HG02840 (cell line): ENCODE results near the gene UGT3A1.
"Not testable (repeated sequence)": the region's sequence is repeated elsewhere in the genome, so short reads cannot be mapped to it uniquely, and the experiment has no call there.

ENCODE experiments used
- ATAC-seq: cut with Tn5 transposase; IDR thresholded peaks from one replicate; pipeline ENCODE4 v1.9.1; 2021; ENCODE audit warnings: mild to moderate bottlenecking, moderate library complexity, moderate number of reproducible peaks; ENCODE audit not compliant: unreplicated experiment, low FRiP score

UGT3A1 gene

DNA sequence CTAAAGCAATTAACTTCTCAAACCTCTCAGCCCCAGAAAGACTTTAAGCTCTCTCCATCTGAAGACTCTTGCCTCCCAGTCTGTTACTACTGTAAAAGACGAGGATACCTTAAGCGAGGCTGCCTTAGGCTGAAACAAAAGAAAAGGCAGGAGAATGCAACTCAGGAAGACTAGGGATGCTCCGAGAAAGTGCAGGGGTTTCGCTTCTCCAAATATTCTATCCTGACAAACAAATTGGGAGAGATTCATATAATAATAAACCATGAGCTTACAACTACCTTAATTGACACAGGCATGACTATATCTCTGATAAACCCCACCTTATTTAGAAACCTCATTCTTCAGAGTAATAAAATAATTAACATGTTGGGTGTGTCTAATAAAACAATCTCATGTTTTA is 4.9 kb upstream of the UGT3A1 start:
- ATAC-seq = no peak

DNA sequence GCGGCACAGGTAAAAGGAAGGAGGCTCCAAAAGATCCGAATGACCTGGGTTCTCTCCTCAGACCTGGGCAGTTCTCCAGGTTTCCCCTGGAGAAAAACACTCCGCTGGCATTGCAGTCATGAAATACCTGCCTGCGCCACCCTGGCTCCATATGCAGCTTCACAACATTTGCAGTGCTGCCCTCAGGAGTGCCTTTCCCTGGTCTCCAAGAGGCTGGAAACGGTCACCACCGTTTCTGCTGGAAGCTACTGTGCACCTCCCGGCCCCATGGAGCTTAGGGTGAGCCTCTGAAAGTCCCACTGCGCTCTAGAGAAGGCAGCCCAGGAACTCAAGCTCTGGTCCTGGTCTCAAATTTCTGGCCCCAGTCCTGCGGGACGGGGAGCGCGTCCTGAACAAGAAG is 670 bp downstream of the UGT3A1 start:
- ATAC-seq = no peak

DNA sequence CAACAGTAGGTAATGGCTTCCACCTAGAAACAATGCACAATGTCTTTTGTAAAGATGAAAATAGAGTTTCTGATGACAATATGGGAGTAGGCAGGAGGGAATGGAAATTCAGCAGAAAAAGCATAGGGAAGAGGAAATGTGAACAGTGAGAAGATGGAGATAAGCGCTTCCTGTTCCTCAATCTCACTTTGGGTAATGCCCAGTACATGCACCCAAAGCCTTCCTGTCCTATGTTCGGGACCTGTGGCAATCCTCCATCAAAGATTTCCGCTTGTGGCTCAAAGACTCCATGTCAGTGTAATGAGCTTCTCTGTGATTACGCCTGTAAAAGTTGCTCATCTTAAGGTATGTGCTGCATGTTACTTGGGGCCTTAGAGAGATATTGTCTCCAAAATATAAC is 2.7 kb downstream of the UGT3A1 start:
- ATAC-seq = no peak

DNA sequence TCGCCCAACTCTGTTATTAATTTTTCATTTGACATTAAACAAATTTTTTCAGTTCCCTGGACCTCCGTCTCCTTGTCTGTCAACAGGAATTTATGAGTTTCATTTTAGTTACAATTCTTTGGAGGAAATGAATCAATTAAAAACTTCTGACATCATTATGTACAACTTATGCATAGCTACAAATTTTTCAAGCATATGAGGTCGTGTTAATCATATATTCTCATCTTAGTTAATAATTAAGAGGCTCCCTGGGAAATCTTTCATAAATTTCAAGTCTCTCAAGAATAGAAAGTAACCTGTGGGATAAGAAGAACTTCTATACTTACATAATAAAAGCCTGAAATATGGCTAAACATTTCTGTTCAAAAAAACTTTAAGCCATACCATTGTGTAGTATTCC is 3.4 kb downstream of the UGT3A1 start:
- no peak for ATAC-seq

DNA sequence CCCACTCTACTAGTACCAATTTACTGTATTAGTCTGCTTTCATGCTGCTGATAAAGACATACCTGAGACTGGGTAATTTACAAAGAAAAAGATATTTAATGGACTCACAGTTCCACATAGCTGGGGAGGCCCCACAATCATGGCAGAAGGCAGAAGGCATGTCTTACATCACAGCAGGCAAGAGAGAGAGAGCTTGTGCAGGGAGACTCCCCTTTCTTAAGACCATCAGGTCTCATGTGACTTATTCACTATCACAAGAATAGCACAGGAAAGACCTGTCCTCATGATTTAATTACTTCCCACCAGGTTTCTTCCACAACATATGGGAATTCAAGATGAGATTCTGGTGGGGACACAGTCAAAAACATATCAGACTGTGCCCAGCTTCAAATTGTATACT is 11.5 kb downstream of the UGT3A1 start:
- ATAC-seq = no peak

DNA sequence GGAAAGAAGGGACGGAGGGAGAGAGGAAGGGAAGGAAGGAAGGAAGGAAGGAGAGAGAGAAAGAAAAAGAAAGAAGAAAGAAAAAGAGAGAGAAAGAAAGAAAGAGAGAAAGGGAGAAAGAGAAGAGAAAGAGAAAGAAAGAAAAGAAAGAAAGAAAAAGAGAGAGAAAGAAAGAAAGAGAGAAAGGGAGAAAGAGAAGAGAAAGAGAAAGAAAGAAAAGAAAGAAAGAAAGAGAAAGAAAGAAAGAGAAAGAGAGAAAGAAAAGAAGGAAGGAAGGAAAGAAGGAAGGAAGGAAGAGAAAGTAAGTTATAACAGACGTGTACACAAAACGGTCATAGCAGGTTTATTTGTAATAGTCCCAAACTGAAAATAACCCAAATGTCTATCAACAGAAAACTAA is 14.3 kb downstream of the UGT3A1 start:
- not testable (repeated sequence) for ATAC-seq

DNA sequence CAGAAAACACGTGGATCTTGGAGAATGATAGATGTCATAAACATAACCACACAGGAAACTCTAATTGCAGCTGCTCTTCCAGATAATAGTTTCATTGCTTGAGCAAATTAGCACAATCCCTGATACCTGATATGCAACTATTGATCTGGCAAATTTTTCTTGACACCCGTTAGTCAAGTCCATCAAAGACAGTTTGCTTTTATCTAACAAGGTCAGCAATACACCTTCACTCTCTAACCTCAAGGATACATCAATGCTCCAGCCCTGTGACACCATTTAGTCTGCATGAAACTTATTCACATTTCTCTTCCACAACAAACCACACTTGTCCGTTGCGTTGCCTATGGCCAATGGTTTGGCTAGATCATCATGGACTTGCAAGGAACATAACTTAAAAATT is 16.6 kb downstream of the UGT3A1 start:
- no peak for ATAC-seq

DNA sequence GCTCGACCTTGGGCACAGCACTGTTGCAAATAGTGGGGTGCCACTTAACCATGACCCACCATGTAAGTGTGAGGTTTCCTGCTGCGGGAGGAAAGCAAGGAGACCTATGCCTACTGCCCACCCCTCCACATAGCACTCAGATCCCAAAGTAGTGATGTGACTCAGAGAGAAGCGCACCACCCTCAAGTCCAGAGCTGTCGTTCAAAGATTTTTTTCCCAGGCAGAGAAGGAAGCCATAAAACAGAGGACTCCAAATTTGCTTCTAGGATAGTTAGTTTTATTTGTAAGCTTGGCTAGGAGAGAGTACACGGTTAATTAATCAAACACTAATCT is 19.3 kb downstream of the UGT3A1 start:
- ATAC-seq = no peak

DNA sequence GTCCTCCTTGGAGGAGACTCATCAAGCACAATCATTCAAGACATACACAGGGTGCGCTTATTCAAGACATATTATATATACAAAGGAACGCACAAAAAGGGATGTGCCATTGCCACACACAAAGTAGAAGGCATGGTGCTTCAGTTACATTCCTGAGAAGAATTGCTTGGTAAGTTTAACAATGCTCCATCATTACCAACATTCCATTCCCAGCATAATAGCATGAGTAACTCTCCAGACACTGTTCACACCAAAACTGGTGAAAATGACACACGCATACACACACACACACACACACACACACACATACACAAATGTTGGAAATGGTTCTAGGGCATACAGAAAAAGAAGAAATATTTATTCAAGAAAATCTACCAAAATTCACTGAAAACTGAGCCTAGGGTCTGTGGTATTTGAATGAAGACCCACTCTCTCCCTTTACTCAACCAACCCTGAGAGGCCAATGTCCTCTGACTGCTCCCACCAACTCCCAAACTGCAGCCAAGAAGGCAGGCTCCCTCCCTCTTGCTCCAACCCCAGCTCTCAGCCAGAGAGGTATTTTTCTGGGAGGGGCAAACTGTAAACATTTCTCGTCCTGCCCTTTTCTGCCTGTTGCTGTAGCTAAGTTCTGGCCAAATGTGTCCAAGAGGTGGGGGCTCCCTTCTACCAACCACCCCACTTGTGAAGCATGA is 19.9 kb downstream of the UGT3A1 start:
- ATAC-seq = no peak

DNA sequence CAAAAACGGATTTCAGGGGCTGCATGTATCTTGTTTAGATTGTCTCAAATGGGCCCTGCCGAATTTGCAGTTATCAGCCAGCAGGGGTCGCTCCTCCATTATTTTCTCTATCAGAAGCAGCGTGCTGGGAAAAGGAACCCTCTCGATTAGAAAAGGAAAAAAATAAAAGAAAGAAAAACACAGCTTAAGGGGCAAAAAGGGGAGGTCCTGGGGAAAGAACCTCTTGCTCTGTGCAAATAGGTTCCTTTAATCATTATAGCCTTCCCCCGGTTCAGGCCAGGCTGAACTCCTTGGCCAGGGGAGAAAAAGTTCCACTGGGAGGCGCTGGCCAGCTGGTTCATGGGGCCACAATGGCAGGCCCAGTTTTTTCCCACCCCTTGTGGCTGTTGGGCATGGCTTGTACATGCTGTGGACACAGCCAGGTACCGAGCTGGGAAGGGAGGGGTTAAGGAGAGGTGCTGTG is 27.8 kb downstream of the UGT3A1 start:
- ATAC-seq = no peak

DNA sequence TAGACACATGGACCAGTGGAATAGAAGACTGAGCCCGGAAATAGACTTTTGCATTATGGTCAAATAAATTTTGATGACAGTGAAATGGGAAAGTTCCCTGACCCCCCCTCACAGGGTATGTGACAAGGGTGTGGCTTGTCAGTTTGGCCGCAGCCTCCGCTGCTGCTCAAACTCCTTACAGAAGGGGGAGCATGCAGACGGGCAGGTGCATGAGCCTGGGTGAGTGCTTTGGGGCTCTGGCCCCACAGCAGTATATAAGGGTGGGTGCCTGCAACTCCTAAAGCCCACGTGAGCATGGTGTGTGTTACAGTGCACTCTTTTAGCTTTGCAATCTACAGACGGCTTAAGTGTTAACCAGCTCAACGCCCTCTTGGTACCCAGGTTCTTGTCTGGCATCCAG is 30.9 kb downstream of the UGT3A1 start:
- no peak for ATAC-seq

DNA sequence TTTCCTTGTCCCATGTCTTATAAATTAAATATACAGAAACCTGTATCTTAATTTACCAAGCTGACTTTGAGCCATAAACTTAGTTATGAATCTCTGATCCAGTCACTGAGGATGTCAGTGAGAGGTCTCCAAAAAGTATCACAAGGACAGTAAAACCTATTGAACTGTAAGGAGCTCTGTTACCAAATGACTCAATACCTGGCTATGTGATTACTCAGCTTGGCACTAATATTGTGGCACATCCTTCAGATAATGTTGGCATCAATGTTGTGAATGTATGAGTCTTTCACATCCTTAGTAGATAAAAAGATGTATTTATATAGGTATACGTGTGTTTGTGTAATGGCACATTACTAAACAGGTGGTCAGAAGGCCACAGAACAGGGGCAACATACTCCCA is 34.8 kb downstream of the UGT3A1 start:
- ATAC-seq = no peak

DNA sequence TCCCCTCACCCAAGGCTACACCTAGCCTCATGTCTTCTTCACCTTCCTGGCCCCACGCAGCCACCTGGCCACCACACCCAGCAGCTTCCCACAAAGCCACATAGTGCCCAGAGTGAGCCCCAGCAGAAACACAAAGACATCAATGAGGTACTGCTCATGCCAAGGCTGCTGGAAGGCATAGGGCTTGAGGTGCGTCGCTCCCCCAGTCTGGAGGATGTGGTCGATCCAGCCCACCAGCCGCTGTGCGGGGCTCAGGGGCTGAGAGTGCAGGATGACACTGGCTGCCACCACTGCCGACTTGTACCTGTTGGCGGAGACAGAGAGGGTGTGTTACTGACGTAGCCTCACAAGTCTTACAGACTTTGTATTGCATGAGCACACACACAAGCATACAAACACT is 37.0 kb downstream of the UGT3A1 start:
- ATAC-seq = no peak

DNA sequence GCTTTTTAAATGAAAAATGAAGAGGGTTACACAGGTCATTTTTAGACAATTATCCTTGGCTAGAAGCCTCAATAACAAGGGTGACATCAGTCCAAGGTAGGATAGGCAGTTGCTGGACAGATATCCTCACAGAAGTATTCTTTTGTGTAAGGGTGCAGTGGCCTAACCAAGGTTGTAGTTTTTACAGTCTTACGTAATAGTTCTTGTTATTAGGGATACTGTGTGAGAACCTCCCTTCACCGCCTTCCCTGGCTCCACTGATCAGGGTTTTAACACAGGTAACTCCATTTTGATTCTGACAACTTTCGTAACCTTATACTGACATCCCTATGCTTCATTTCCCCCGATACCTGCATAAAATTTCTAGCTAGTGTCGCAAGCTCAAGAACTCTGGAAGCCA is 44.1 kb downstream of the UGT3A1 start:
- no peak for ATAC-seq

DNA sequence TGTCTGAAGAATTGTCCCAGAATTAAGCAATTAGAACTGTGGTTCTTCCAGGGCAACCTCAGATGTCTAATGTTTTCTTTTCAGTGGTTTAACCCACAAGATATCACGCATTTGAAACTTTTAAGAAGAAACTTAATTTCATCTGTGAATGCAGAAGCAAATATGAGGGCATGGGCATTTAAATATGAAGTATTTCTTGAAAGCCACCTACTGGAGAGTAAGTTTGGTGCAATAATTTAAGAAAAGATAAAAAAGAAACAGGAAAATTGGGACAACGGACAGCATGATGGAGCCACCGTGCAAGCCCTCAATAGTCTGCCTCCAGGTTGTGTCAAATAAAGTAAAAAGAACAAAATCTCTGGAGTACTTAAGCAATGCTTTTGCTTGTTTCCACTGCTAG is 51.6 kb downstream of the UGT3A1 start:
- ATAC-seq = no peak

DNA sequence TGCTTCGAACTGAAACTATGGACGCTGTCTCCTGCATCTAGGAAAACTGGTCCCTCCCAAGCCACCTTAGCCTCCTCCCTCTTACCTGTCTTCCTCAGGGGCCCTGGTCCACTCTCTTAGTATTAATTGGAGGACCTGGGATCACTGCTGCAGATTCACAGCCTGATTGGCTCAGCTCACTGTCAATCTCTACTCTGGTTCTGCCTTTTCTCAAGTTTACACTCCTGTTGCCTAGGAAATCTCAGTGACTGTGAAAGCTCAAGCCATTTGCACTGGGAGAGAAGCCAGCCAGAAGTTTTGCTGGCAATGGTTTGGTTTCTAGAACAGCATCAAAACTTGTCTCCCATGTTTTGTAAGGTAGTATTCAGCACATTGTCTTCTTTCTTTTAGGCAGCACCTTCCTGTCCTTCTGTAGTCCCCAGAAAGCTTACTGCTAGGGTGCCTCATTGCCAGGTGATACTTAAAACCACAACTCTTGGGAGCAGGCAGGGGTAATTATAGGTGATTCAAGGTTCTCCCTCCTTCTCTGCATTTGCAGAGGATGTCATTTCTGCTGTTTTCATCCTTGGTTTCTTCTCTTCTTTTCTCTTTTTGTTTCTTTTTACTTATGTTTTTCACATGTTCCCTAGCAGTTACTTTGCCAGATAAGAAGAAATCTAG is 52.5 kb downstream of the UGT3A1 start, which contains the start of gene CAPSL:
Gene CAPSL (minus strand): TSS at position 55 of the 660 bp plus-strand sequence. CDS start 17,502 bp downstream, outside the sequence.
- ATAC-seq = no peak

DNA sequence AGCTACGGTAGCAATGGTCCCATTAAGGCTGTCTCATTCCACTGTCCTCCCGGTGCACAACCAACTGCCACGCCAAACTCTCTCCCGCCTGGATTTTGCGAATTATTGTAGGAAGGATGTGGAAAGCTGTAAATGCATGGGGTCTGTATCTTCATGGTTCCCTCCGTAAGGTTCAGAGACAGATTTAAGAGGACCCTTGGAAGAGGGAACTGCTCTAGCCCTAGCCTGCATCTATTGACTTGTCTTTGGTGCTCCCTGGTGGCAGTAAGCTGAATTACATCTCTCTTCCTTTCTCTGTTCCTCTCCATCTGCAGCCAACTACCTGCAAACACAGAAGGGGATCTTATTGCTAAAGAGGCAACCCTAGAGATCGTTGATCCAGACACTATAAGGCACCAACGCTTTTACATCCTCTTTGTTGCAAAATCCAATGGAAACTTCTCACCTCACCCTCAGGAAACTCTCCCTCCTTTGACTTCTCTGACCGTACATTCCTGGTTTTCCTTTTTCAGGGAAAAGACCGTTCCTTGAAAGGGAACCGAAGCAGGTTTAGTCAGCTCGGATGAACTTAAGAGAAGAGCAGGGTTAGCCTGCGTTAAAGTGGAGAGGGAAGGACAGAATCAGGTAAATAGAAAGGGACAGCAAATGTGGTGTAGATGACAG is 64.7 kb downstream of the UGT3A1 start:
- ATAC-seq = no peak

DNA sequence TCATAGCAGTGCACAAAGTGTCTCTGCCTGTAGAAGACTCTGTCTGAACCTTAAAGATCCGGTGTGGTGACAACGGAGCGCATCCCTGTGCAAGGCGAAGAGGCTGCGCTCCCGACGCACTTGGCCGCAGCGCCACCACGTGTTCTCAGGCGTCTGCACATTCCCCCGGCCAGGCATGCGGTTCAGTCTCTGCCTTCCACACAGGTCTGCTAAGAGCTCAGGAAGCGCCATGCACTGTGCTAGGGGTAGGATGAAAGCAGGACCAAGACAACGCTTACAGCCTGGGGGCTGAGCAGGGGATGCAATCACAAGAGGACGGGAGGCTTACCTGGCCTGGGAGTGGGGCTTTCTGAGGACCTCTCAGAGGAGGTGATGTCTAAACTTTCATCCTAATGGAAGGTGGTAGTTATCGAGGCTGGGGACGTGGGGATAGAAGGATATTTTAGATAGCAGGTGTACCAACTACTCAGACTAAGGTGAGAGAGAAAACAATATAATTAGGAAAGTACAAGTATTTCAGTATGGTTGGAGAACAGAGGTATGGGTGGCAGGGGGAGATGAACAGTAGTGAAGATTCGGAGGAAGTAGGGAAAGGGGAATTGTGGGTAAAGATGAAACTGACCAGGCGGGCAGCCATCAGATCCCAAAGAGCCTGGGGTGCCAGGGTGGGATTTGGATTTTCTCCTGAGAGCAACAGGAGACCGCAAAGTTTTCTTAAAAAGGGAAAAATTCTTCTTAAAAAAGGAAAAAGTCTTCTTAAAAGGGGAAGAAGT is 66.1 kb downstream of the UGT3A1 start:
- no peak for ATAC-seq

DNA sequence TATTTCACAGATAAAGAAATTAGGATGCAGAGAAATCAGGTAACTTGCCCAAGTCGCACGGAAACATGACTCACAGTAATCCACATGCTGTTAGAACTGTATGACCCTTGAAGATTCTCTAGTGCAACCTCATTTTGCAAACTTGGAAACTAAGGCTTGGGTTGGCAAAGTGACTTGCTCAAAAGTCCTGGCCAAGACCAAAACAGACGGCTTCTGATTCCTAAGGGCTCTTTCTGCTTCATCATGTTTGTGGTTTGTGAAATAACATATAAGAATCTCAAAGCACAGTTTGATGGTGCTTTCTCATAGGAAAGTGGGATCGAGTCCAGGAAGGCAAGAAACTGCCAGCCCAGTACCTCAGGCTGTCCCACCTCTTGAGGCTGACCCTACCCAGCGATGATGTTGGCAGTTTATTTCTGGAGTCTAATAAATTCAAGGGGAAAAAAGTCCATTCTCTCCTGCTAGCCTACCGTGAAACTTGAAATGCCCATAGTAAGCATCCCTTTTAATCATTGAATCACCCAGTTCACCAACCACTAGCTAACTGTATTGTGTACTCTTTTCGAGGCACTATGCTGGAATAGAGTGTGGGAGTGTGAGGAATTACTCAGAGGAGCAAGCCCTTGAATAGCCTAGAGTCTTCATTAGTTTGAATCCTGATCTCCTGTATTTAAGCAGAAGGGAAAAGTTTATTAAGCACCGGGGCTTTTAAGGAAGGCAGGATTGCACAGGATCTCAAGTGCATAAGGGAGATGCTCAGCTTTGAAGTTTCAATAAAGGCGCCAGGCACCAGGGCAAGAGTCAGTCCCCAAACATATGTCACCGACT is 66.9 kb downstream of the UGT3A1 start:
- no peak for ATAC-seq

DNA sequence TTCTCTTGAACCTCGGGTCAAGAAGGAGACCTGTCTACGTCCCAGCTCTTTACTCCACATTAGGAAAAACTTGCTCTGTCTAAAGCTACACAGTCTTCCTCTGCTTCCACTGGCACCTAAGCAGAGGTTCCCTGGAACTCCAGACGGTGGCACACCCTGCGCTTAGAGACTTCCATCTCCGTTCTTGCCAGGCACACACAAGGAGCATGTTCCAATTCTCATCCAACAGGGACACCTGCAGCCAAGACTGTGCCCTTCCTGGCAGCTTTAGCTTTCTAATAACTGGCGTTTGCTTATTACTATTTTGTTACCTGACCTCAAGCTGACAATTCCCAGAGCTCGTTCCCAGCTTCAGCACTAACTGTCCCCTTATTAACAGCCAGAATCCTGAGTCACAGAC is 68.7 kb downstream of the UGT3A1 start:
- no peak for ATAC-seq
